Retinal pigment epithelial cell (primary cell): ENCODE results near the gene OPCML.

Source experiments
- DNase-seq: peaks from one replicate; pipeline ENCODE4 v3.0.0-alpha.2; 2010; ENCODE audit warnings: low read depth
- H3K4me3 ChIP-seq: 2 replicates; pipeline ENCODE4 v1.5.1; 2011; ENCODE audit warnings: mild to moderate bottlenecking, low read length, control low read depth, moderate library complexity
- TF ChIP-seq, protein P1 (sequence below): conservative IDR thresholded peaks from 2 replicates; pipeline ENCODE4 v1.5.1; 2011; ENCODE audit warnings: low read depth, low read length, control low read depth, inconsistent platforms

The OPCML gene

DNA sequence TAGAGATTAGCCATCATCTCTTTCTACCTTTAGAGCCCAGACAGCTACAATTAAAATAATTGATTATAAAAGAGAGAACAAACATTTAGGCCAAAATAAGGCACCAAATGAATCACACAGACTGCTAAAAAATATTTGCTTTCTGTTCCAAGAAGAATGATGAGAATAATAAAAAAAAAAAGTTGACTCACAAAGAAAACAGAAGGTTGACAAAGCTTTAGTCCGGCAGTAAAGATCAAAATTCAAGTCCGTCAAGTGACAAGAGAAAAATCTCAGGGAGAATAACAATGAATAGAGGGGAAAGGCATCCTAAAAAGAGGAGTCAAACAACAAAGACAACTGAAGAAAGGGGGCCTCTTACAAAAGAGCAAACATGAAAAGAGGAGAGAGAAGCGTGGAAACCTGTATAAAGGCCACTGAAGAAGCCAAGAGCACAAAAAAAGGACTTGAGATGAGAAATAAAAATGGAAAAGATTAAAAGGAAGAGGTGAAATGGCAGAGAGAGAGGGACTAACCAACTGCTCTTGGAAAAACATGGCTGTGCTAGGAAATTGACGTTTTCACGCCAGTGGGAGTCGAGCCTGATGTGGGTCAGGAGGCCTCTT lies 910.2 kb downstream of the OPCML start:
- DNase-seq, result no peak
- TF ChIP-seq, protein P1, sequence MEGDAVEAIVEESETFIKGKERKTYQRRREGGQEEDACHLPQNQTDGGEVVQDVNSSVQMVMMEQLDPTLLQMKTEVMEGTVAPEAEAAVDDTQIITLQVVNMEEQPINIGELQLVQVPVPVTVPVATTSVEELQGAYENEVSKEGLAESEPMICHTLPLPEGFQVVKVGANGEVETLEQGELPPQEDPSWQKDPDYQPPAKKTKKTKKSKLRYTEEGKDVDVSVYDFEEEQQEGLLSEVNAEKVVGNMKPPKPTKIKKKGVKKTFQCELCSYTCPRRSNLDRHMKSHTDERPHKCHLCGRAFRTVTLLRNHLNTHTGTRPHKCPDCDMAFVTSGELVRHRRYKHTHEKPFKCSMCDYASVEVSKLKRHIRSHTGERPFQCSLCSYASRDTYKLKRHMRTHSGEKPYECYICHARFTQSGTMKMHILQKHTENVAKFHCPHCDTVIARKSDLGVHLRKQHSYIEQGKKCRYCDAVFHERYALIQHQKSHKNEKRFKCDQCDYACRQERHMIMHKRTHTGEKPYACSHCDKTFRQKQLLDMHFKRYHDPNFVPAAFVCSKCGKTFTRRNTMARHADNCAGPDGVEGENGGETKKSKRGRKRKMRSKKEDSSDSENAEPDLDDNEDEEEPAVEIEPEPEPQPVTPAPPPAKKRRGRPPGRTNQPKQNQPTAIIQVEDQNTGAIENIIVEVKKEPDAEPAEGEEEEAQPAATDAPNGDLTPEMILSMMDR, result no peak
- no peak overlapping the region for H3K4me3 ChIP-seq

- DNase-seq, result no peak
- no peak overlapping the region for H3K4me3 ChIP-seq
- TF ChIP-seq, protein P1, result no peak
Observed at GRCh38 chr11:132620423-132620822, 911.9 kb downstream of the OPCML start.

DNA sequence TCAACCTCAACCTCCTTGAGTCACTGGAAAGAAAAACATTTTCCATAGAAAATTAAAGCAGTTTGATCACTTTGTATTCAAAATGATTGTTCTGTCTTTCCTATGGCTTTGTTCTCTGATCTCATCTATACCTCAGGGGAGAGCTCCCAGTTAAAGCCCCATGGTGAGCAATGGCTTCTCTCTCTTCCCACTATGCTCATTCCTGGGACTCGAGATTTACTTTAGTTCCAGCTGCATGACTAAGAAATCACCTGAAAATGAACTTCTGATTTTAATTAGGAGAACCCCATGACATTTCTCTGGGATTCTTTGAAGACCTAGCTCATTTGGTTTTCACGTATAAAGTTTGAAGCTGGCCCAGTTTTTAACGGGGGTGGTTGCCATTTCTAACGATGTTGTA lies 921.5 kb downstream of the OPCML start:
- DNase-seq, result no peak
- no peak overlapping the region for H3K4me3 ChIP-seq
- TF ChIP-seq, protein P1, result no peak

GRCh38 chr11:132610216-132610615 lies 922.1 kb downstream of the OPCML start:
- no peak for DNase-seq
- no peak overlapping the region for H3K4me3 ChIP-seq
- TF ChIP-seq, protein P1, result no peak

GRCh38 chr11:132607575-132607974 lies 924.7 kb downstream of the OPCML start:
- DNase-seq, result no peak
- TF ChIP-seq, protein P1, result no peak
- no peak overlapping the region for H3K4me3 ChIP-seq

DNA sequence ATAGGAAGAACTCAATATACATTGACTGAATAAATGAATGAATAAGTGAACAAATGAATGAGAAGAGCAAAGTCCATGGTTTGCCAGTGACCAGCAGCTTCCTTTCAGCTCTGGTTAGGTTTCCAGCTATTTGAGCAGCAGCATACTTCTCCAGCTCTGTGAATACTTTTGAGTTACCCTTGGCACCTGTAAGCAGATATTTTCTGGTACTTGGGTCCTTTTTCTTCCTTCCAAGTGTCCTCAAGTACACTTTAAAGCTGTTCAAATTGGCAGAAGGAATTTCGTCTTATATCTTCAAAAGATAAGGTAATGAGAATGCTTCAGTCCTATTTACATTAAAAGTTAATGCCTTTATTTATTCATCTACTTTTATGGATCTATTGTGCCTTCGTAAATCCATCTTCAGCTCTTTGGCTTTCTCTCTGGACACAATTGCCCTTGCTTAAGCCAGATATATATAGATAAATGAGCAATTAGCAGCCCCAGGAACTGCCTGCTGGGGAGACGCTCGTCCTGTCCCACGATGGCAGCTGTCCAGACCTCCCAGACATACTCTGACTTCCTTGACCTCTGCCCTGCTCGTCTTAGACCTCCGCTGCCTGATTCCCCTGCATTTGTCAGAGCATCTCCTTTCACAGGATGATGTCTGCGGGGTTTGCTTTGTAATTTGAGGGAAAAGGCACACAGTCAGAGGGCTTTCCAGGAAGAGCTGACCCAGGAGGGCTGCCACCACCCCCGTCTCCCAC lies 926.3 kb downstream of the OPCML start:
- TF ChIP-seq, protein P1, result no peak
- no peak for DNase-seq

DNA sequence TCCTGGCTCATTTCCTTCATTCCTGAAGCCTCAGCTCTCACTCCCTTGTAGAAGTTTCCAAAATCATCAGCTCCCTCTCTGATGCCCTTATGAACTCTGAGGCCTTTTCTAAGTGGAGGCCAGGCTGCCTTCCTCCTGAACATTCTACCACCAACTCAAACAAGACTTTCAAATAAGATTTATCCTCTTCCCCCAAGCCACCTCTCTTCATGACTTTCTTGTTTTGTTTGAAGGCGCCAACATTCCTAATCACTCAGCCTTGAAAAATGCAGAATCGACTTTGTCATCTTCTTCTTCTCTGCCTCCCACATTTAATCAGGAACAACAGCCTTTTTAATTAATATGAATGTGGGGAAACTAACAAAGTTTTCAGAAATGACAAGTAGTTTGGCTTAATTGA lies 927.9 kb downstream of the OPCML start:
- no peak overlapping the region for H3K4me3 ChIP-seq
- DNase-seq, result no peak
- TF ChIP-seq, protein P1, result no peak

More for the DNA sequence above, 926.3 kb downstream of the OPCML start:
- no peak overlapping the region for H3K4me3 ChIP-seq
